Measurements from ENCODE around the gene PODXL. TPM values are rescaled to one million over a fixed set of nuclear protein-coding genes. Genes with fewer than 3 reads are reported as not detected.

The PODXL gene
- total RNA-seq, 1 experiment from 2014 or later: 37.5 TPM

- CTCF ChIA-PET: no interaction called here
- RAD21 ChIA-PET (ENCODE audit: low non-redundant PET in 1 of 2, low total read pairs in 2 of 2, uncharacterized antibody in 2 of 2, unreplicated experiment in 2 of 2): no interaction called here
- POLR2A ChIA-PET: no interaction called here
- intact Hi-C loops (cut with micrococcal nuclease): no loop called here
- Histone ChIP-seq H3K9me2 (ENCODE audit: insufficient read depth) (no peaks in the 10 kb centered on the region), H4K20me1 (ENCODE audit: insufficient read depth) (no peaks in the 10 kb centered on the region), H3K9ac (ENCODE audit: low read length) (no peak overlapping the region), H3K79me2 (ENCODE audit: insufficient read depth, low read length) (no peaks in the 10 kb centered on the region), H3K4me3 (replicated peaks in 1 of 2; ENCODE audit: low read depth in 1 of 2, low read length in 2 of 2) (no peak overlapping the region), H2AFZ (ENCODE audit: low read depth, low read length, poor library complexity, severe bottlenecking) (no peak overlapping the region), H3K27me3 (ENCODE audit: insufficient read depth, low read length) (no peaks in the 10 kb centered on the region), H3K36me3 (ENCODE audit: control insufficient read depth in 1 of 2, insufficient read depth in 2 of 2, low read length in 2 of 2) (no peaks in the 10 kb centered on the region), H3K4me2 (ENCODE audit: low read length) (no peak overlapping the region), H3K9me3 (ENCODE audit: control insufficient read depth in 1 of 2, insufficient read depth in 1 of 2, low read depth in 1 of 2, low read length in 2 of 2) (no peaks in the 10 kb centered on the region), H3K4me1 (ENCODE audit: control insufficient read depth in 1 of 2, insufficient read depth in 2 of 2, low read length in 2 of 2) (no peaks in the 10 kb centered on the region), H3K27ac (ENCODE audit: low read depth, low read length) (no peak overlapping the region)
- no peak for DNase-seq (ENCODE audit: low read depth, low spot score)
- no TSS peak for BruUV-seq (replicated peaks)
- no peak for ATAC-seq
- TF ChIP-seq, protein P1, sequence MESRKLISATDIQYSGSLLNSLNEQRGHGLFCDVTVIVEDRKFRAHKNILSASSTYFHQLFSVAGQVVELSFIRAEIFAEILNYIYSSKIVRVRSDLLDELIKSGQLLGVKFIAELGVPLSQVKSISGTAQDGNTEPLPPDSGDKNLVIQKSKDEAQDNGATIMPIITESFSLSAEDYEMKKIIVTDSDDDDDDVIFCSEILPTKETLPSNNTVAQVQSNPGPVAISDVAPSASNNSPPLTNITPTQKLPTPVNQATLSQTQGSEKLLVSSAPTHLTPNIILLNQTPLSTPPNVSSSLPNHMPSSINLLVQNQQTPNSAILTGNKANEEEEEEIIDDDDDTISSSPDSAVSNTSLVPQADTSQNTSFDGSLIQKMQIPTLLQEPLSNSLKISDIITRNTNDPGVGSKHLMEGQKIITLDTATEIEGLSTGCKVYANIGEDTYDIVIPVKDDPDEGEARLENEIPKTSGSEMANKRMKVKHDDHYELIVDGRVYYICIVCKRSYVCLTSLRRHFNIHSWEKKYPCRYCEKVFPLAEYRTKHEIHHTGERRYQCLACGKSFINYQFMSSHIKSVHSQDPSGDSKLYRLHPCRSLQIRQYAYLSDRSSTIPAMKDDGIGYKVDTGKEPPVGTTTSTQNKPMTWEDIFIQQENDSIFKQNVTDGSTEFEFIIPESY (IDR thresholded peaks at IDR 0.05; ENCODE audit: extremely low read depth, insufficient replicate concordance, low read length): no peak
- no peak for TF ChIP-seq SRF (IDR thresholded peaks at IDR 0.05; ENCODE audit: low read depth)
- TF ChIP-seq CTCF (IDR thresholded peaks at IDR 0.05 in 2 of 3, conservative IDR thresholded peaks at IDR 0.05 in 1 of 3; ENCODE audit: borderline replicate concordance in 1 of 3, insufficient read depth in 1 of 3, low read depth in 2 of 3, low read length in 2 of 3): no peak
- no peak for TF ChIP-seq EZH2 (IDR thresholded peaks at IDR 0.05)
- no peak for TF ChIP-seq YY1 (IDR thresholded peaks at IDR 0.05; ENCODE audit: extremely low read depth, insufficient replicate concordance, low read depth, low read length)
- TF ChIP-seq TCF7L2 (IDR thresholded peaks at IDR 0.05; ENCODE audit: borderline replicate concordance, extremely low read depth, insufficient read depth, insufficient read length): no peak
- TF ChIP-seq EGR1 (IDR thresholded peaks at IDR 0.05; ENCODE audit: low read depth): no peak
- no peak for TF ChIP-seq POLR2A (IDR thresholded peaks at IDR 0.05; ENCODE audit: borderline replicate concordance, extremely low read depth, insufficient read depth, insufficient read length)
- no peak for TF ChIP-seq EZH2phosphoT487 (IDR thresholded peaks at IDR 0.05; ENCODE audit: borderline replicate concordance)
- TF ChIP-seq CEBPB (IDR thresholded peaks at IDR 0.05; ENCODE audit: low read depth): no peak
- TF ChIP-seq ZFX (IDR thresholded peaks at IDR 0.05): no peak
- no peak for TF ChIP-seq FOSL1 (IDR thresholded peaks at IDR 0.05; ENCODE audit: low read depth)
These were observed 48.4 kb upstream of the PODXL start for GRCh38 chr7:131604841-131605279.

All from HCT116 (cell line).